Stomach (tissue), 9 donors: Measurements from ENCODE around the gene ERVK3-1. TPM values are rescaled to one million over a fixed set of nuclear protein-coding genes. Genes with fewer than 3 reads are reported as not detected.

ENCODE experiments used
- DNase-seq, 2 donors: peaks; one replicate each; pipeline versions ENCODE4 v3.0.0 to v3.0.0-alpha.2; 2013 to 2019
- H3K27ac ChIP-seq, 5 donors: fragments of 200-600 bp in 4 of 5; sonication (generic) in 4 of 5; one replicate each; pipeline ENCODE4 v1.5.1; 2013 to 2019; ENCODE audit warnings: mild to moderate bottlenecking in 1 of 5, moderate library complexity in 1 of 5
- H3K27me3 ChIP-seq, 3 donors: fragments of 200-600 bp; sonication (generic); one replicate each; pipeline ENCODE4 v1.5.1; 2017 to 2019; ENCODE audit warnings: mixed run types in 1 of 3
- H3K36me3 ChIP-seq, 4 donors: fragments of 200-600 bp; sonication (generic); 1 replicate in 3 of 4; 2 replicates in 1 of 4; pipeline ENCODE4 v1.5.1; 2016 to 2019
- H3K4me1 ChIP-seq, 4 donors: fragments of 200-600 bp; sonication (generic); one replicate each; pipeline ENCODE4 v1.5.1; 2016 to 2019
- H3K4me3 ChIP-seq, 4 donors: fragments of 200-600 bp; sonication (generic) in 3 of 4; one replicate each; pipeline ENCODE4 v1.5.1; 2016 to 2019; ENCODE audit warnings: mild to moderate bottlenecking in 1 of 4
- H3K9me3 ChIP-seq, 4 donors: fragments of 200-600 bp; sonication (generic); one replicate each; pipeline ENCODE4 v1.5.1; 2016 to 2019
- CTCF ChIP-seq, 7 experiments: fragments of 450-650 bp in 4 of 7; fragments of 200-600 bp in 3 of 7; sonication (generic) in 3 of 7; IDR thresholded peaks; one replicate each; pipeline ENCODE4 v1.5.1; 2016 to 2019; ENCODE audit warnings: antibody characterized with exemption in 7 of 7, control low read depth in 2 of 7, mild to moderate bottlenecking in 1 of 7
- EP300 ChIP-seq: sonication (generic); formaldehyde crosslinking; IDR thresholded peaks from one replicate; pipeline ENCODE4 v1.6.1; 2017; ENCODE audit warnings: antibody characterized with exemption
- POLR2A ChIP-seq, 4 donors: fragments of 450-650 bp; IDR thresholded peaks; one replicate each; pipeline ENCODE4 v1.6.1; 2016; ENCODE audit warnings: antibody characterized with exemption in 4 of 4, control low read depth in 2 of 4, mild to moderate bottlenecking in 1 of 4, moderate library complexity in 1 of 4
- POLR2AphosphoS5 ChIP-seq, 3 donors: sonication (generic); formaldehyde crosslinking; IDR thresholded peaks; one replicate each; pipeline ENCODE4 v1.6.1; 2016; ENCODE audit warnings: antibody characterized with exemption in 3 of 3
- WGBS, 5 donors: extraction: QIAGEN DNeasy Blood & Tissue Kit in 3 of 5; methylation state at CpG; one replicate each; pipeline versions ENCODE4 v1.1.5 to v1.1.7; 2013 to 2018; 5-methylcytosine and 5-hydroxymethylcytosine counted together
- intact Hi-C: fragments of 100-400 bp; cut with DNase I; formaldehyde crosslinking; loops from one replicate; pipeline ENCODE4 v1.15.1; 2023; ENCODE audit warnings: low total_unique reads
- polyA plus RNA-seq, 3 donors: library from polyadenylated mRNA; stranded (reverse); fragments of 200-250 nt; gene quantifications; one replicate each; pipeline ENCODE4 v1.2.3, GENCODE V29; 2013
- small RNA-seq, 4 donors: library from RNA; depleted of rRNA; stranded (forward); fragments of <200 nt; gene quantifications; one replicate each; pipeline ENCODE3, GENCODE V24; 2016
- total RNA-seq, 5 donors: library from RNA; depleted of rRNA; stranded (reverse); fragments of >200 nt; gene quantifications; one replicate each; pipeline versions ENCODE4 v1.1.0 to v1.2.3, GENCODE V29; 2014 to 2016
- donor health status: healthy with polysubstance abuse.
- donor health status: Bipolar disorder and iron deficiency.
- donor health status: healthy.

Gene ERVK3-1
- total and polyA plus RNA-seq, 8 donors: 25.0 to 93.6 (median 41.5) TPM

GRCh38 chr19:58357481-58358145 is 52.4 kb downstream of the ERVK3-1 start:
- intact Hi-C loops: no loop called here
- 67 to 83% (median 73%) methylated on average over 8 to 19 of the region's 19 CpGs for WGBS, 5 donors
- TF ChIP-seq CTCF (IDR thresholded peaks at IDR 0.05) (no peak), POLR2AphosphoS5 (IDR thresholded peaks at IDR 0.05) (no peak), EP300 (no peak), POLR2A (IDR thresholded peaks at IDR 0.05) (no peak)

DNA sequence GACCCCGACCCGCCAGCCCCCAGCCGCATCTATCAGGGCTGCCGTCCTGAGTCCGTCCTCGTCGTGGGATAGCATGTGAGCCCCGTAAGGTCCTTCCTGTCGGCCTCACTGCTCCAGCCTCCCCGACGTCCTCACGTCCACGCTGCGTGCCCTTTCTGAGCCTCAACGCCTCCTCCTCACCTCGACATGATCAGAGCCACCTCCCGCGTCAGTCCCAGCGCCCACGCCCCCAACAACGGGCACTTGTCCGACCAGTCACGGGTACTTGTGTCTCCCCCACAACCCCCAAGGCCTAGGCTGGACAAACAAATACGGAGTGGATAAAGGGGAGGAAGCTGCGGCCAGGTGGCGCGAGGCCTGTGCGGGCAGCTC is 56.7 kb downstream of the ERVK3-1 start:
- 3 to 5% (median 4%) methylated on average over 28 of the region's 28 CpGs for WGBS, 5 donors
- DNase-seq: peak; percentile 38 to 81
- intact Hi-C loops: no loop called here
- H3K27ac ChIP-seq: peak overlapping the region; percentile 93 to 95 (median 94)
- H3K4me3 ChIP-seq: peak overlapping the region; percentile 63 to 82 (median 74)
- H3K27me3 ChIP-seq: peaks cover 0 to 14% (median 5%) of the 10 kb centered on the region in 3 donors
- peaks cover 4 to 26% (median 21%) of the 10 kb centered on the region in 4 donors for H3K4me1 ChIP-seq
- TF ChIP-seq POLR2A (IDR thresholded peaks at IDR 0.05): no peak
- no peak for TF ChIP-seq CTCF (IDR thresholded peaks at IDR 0.05)
- no peak for TF ChIP-seq POLR2AphosphoS5 (IDR thresholded peaks at IDR 0.05)
- TF ChIP-seq EP300: no peak
- H3K36me3 ChIP-seq: peaks cover 0 to 8% (median 0%) of the 10 kb centered on the region in 4 donors
- H3K9me3 ChIP-seq: peaks cover 0 to 5% (median 1%) of the 10 kb centered on the region in 4 donors

More at GRCh38 chr19:58357481-58358145, 52.4 kb downstream of the ERVK3-1 start:
- H3K27me3 ChIP-seq: peaks cover 0 to 55% (median 14%) of the 10 kb centered on the region in 3 donors
- peaks cover 11 to 33% (median 28%) of the 10 kb centered on the region in 4 donors for H3K4me1 ChIP-seq
- DNase-seq: no peak
- H3K4me3 ChIP-seq: peak overlapping the region in 2 of 4 donors; percentile 28 to 50
- H3K36me3 ChIP-seq: peaks cover 0 to 3% (median 0%) of the 10 kb centered on the region in 4 donors
- no peak overlapping the region for H3K27ac ChIP-seq
- peaks cover 2 to 17% (median 12%) of the 10 kb centered on the region in 4 donors for H3K9me3 ChIP-seq

DNA sequence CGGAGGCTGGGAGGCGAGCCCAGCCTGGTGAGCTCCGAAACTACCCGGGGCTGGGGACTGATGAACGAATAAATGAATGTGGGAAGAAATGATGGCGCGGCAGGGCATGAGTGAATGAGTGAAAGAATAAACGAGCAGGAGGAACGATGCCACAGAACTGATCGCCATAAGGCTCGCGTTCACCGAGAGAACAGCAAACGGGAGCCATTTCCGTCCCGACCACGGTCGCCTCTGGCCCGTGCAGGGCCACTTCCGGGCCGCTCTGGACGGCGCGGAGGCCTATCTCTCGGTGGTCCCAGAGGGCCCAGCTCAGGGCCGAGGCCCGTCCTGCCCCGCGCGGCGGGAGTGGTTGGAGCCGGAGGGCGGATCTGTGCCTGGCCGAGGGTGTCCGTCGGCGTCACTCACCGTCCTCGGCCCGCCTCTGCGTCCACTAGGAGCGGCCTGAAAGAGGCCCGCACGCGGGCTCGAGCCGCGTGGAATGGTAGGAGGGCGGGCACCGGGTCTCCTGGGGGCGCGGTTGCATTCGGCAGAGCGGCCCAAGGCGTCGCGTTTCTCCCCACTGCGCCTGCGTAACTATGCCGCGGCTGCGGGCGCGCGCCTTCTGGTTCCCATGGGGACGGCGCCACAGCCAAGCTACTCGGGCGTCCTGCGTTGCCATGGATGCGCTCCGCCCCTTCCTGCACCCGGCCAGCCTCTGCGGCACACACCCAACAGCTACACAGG is 57.3 kb downstream of the ERVK3-1 start, which contains the start of gene ZNF497:
Gene ZNF497, minus strand, starts transcription at position 480 of the 723 bp plus-strand sequence. CDS start 5,116 bp downstream, outside the sequence.
- peak within 1 kb of the TSS; percentile 93 to 95 (median 94) for H3K27ac ChIP-seq
- DNase-seq: peak; percentile 98 to 99
- peaks cover 0 to 9% (median 0%) of the 10 kb centered on the region in 3 donors for H3K27me3 ChIP-seq
- TF ChIP-seq EP300: peak; percentile 9
- TF ChIP-seq POLR2AphosphoS5 (IDR thresholded peaks at IDR 0.05): peak in 2 of 3 donors; percentile 62 to 85
- peak in 1 of 4 donors; percentile 56 for TF ChIP-seq POLR2A (IDR thresholded peaks at IDR 0.05)
- no peak for TF ChIP-seq CTCF (IDR thresholded peaks at IDR 0.05)
- H3K4me3 ChIP-seq: peak within 1 kb of the TSS; percentile 63 to 82 (median 74)
- intact Hi-C loops: no loop called here
- H3K36me3 ChIP-seq: peaks cover 0 to 13% (median 0%) of the 10 kb centered on the region in 4 donors
- H3K4me1 ChIP-seq: peaks cover 4 to 21% (median 15%) of the 10 kb centered on the region in 4 donors
- no peaks in the 10 kb centered on the region for H3K9me3 ChIP-seq
- WGBS, 5 donors: 0 to 1% (median 1%) methylated on average over 55 to 74 of the region's 74 CpGs

DNA sequence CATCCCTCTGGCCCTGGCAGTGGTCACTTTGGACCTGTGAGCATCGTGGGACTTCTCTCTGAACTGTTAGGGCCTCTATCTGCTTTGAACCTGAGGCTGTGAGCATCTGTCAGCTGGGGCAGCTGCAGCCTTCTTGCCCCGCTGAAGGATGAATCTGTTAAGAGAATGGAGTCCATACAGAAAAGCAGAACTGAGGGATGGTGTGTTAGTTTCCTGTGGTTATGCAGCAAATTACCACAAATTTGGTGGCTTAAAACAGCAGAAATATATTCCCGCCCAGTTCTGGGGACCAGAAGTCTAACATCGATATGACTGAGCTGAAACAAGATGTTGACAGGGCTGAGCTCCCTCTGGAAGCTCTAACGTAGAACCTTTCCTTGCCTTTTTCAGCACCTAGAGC is 59.0 kb downstream of the ERVK3-1 start:
- WGBS, 5 donors: 70 to 84% (median 82%) methylated on average over 5 of the region's 5 CpGs
- H3K4me3 ChIP-seq: no peak overlapping the region

More for the DNA sequence above, 59.0 kb downstream of the ERVK3-1 start:
- no peak for TF ChIP-seq POLR2A (IDR thresholded peaks at IDR 0.05)
- no peaks in the 10 kb centered on the region for H3K9me3 ChIP-seq
- H3K36me3 ChIP-seq: peaks cover 0 to 16% (median 7%) of the 10 kb centered on the region in 4 donors
- H3K4me1 ChIP-seq: peaks cover 4 to 20% (median 11%) of the 10 kb centered on the region in 4 donors
- no peak for DNase-seq
- no peak overlapping the region for H3K27ac ChIP-seq
- intact Hi-C loops: no loop called here
- no peaks in the 10 kb centered on the region for H3K27me3 ChIP-seq

Small RNA genes within 50 kb of the gene (small RNA-seq; reads per million reads assigned to genes)
- gene MIR6806 (0.07 to 0.49 (median 0.23) reads per million in 4 donors), gene RNA5SP473 (0 to 0.20 (median 0.04) reads per million in 4 donors)

Other genes with a start within 250 kb of the ERVK3-1 start
- gene ZNF135, start 246.1 kb upstream of the ERVK3-1 start, total RNA-seq: 10 to 100 TPM in 1 of 5 donors, 1 to 10 TPM in 3, not detected in 1; 3.5 to 16.3 (median 7.6) TPM
- 1 to 10 TPM; 1.6 to 4.9 (median 2.7) TPM for gene ZNF135, start 246.1 kb upstream of the ERVK3-1 start, polyA plus RNA-seq
- gene ZSCAN18, start 207.1 kb upstream of the ERVK3-1 start, total RNA-seq: 100 to 1,000 TPM in 1 of 5 donors, 10 to 100 TPM in 4; 27.0 to 327 (median 60.6) TPM
- gene ZSCAN18, start 207.1 kb upstream of the ERVK3-1 start, polyA plus RNA-seq: 10 to 100 TPM; 15.5 to 50.3 (median 35.4) TPM
- gene ZNF329, start 154.6 kb upstream of the ERVK3-1 start, total RNA-seq: 10 to 100 TPM in 1 of 5 donors, 1 to 10 TPM in 3, under 1 TPM in 1; 0.58 to 18.2 (median 4.9) TPM
- gene ZNF329, start 154.6 kb upstream of the ERVK3-1 start, polyA plus RNA-seq: 1 to 10 TPM; 3.3 to 3.9 (median 3.4) TPM
- 10 to 100 TPM in 4 of 5 donors, 1 to 10 TPM in 1; 6.2 to 46.9 (median 28.6) TPM for gene ZNF274, start 122.3 kb upstream of the ERVK3-1 start, total RNA-seq
- 10 to 100 TPM in 2 of 3 donors, 1 to 10 TPM in 1; 5.9 to 16.1 (median 12.2) TPM for gene ZNF274, start 122.3 kb upstream of the ERVK3-1 start, polyA plus RNA-seq
- gene ZNF544, start 76.5 kb upstream of the ERVK3-1 start, total RNA-seq: 10 to 100 TPM in 4 of 5 donors, 1 to 10 TPM in 1; 9.6 to 60.7 (median 34.8) TPM
- 10 to 100 TPM in 2 of 3 donors, 1 to 10 TPM in 1; 9.5 to 17.7 (median 17.0) TPM for gene ZNF544, start 76.5 kb upstream of the ERVK3-1 start, polyA plus RNA-seq
- gene ZNF8, start 26.4 kb upstream of the ERVK3-1 start, total RNA-seq: 1 to 10 TPM; 1.4 to 9.0 (median 4.9) TPM
- gene ZNF8, start 26.4 kb upstream of the ERVK3-1 start, polyA plus RNA-seq: 1 to 10 TPM in 1 of 3 donors, under 1 TPM in 2; 0.81 to 1.1 (median 0.95) TPM
- gene ZSCAN22, start 21.6 kb downstream of the ERVK3-1 start, total RNA-seq: 1 to 10 TPM in 3 of 5 donors, under 1 TPM in 1, not detected in 1; 0.45 to 5.2 (median 1.6) TPM
- 1 to 10 TPM in 1 of 3 donors, under 1 TPM in 2; 0.75 to 1.4 (median 0.83) TPM for gene ZSCAN22, start 21.6 kb downstream of the ERVK3-1 start, polyA plus RNA-seq
- gene A1BG, start 48.1 kb downstream of the ERVK3-1 start, total RNA-seq: 10 to 100 TPM in 1 of 5 donors, 1 to 10 TPM in 2, not detected in 2; 1.1 to 30.9 (median 1.7) TPM
- gene A1BG, start 48.1 kb downstream of the ERVK3-1 start, polyA plus RNA-seq: 10 to 100 TPM; 19.7 to 61.7 (median 33.8) TPM
- gene ZNF497, start 57.4 kb downstream of the ERVK3-1 start, total RNA-seq: 10 to 100 TPM in 1 of 5 donors, 1 to 10 TPM in 2, under 1 TPM in 1, not detected in 1; 0.14 to 12.3 (median 3.2) TPM
- 1 to 10 TPM in 1 of 3 donors, under 1 TPM in 2; 0.12 to 1.0 (median 0.46) TPM for gene ZNF497, start 57.4 kb downstream of the ERVK3-1 start, polyA plus RNA-seq
- gene ZNF837, start 75.7 kb downstream of the ERVK3-1 start, total RNA-seq: 1 to 10 TPM in 4 of 5 donors, not detected in 1; 1.8 to 8.5 (median 2.3) TPM
- gene ZNF837, start 75.7 kb downstream of the ERVK3-1 start, polyA plus RNA-seq: 1 to 10 TPM; 2.3 to 3.0 (median 2.4) TPM
- 1,000 to 10,000 TPM in 3 of 5 donors, 100 to 1,000 TPM in 2; 801 to 1,605 (median 1,501) TPM for gene RPS5, start 81.9 kb downstream of the ERVK3-1 start, total RNA-seq
- gene RPS5, start 81.9 kb downstream of the ERVK3-1 start, polyA plus RNA-seq: 1,000 to 10,000 TPM; 1,495 to 2,322 (median 1,503) TPM
- gene RNF225, start 90.3 kb downstream of the ERVK3-1 start, total RNA-seq: not detected
- gene RNF225, start 90.3 kb downstream of the ERVK3-1 start, polyA plus RNA-seq: under 1 TPM in 1 of 3 donors, not detected in 2; 0.13 TPM
- gene ZNF584, start 103.3 kb downstream of the ERVK3-1 start, total RNA-seq: 100 to 1,000 TPM in 1 of 5 donors, 10 to 100 TPM in 2, 1 to 10 TPM in 1, not detected in 1; 5.4 to 114 (median 17.2) TPM
- 10 to 100 TPM in 1 of 3 donors, 1 to 10 TPM in 2; 5.6 to 10.8 (median 6.8) TPM for gene ZNF584, start 103.3 kb downstream of the ERVK3-1 start, polyA plus RNA-seq
- gene ZNF132, start 134.8 kb downstream of the ERVK3-1 start, total RNA-seq: 1 to 10 TPM; 3.0 to 8.9 (median 6.4) TPM
- 1 to 10 TPM in 2 of 3 donors, under 1 TPM in 1; 0.68 to 1.2 (median 1.1) TPM for gene ZNF132, start 134.8 kb downstream of the ERVK3-1 start, polyA plus RNA-seq
- gene ZNF324B, start 146.2 kb downstream of the ERVK3-1 start, total RNA-seq: 10 to 100 TPM in 1 of 5 donors, 1 to 10 TPM in 2, under 1 TPM in 1, not detected in 1; 0.58 to 12.6 (median 6.5) TPM
- gene ZNF324B, start 146.2 kb downstream of the ERVK3-1 start, polyA plus RNA-seq: 1 to 10 TPM; 1.6 to 2.3 (median 1.7) TPM
- gene ZNF324, start 161.7 kb downstream of the ERVK3-1 start, total RNA-seq: 10 to 100 TPM in 1 of 5 donors, 1 to 10 TPM in 4; 5.8 to 11.9 (median 8.5) TPM
- gene ZNF324, start 161.7 kb downstream of the ERVK3-1 start, polyA plus RNA-seq: 1 to 10 TPM; 1.7 to 3.0 (median 2.3) TPM
- gene ZNF446, start 171.0 kb downstream of the ERVK3-1 start, total RNA-seq: 10 to 100 TPM in 1 of 5 donors, 1 to 10 TPM in 4; 4.6 to 26.1 (median 5.3) TPM
- gene ZNF446, start 171.0 kb downstream of the ERVK3-1 start, polyA plus RNA-seq: 10 to 100 TPM in 1 of 3 donors, 1 to 10 TPM in 2; 7.1 to 13.0 (median 9.2) TPM
- 1 to 10 TPM in 3 of 5 donors, under 1 TPM in 1, not detected in 1; 0.87 to 3.3 (median 1.3) TPM for gene SLC27A5, start 206.6 kb downstream of the ERVK3-1 start, total RNA-seq
- gene SLC27A5, start 206.6 kb downstream of the ERVK3-1 start, polyA plus RNA-seq: 10 to 100 TPM in 2 of 3 donors, 1 to 10 TPM in 1; 8.4 to 18.4 (median 16.0) TPM
- gene ZBTB45, start 214.4 kb downstream of the ERVK3-1 start, total RNA-seq: 10 to 100 TPM in 3 of 5 donors, 1 to 10 TPM in 1, not detected in 1; 2.4 to 49.0 (median 20.1) TPM
- 1 to 10 TPM; 5.6 to 8.2 (median 6.6) TPM for gene ZBTB45, start 214.4 kb downstream of the ERVK3-1 start, polyA plus RNA-seq
- 100 to 1,000 TPM in 4 of 5 donors, 10 to 100 TPM in 1; 95.5 to 923 (median 243) TPM for gene TRIM28, start 238.7 kb downstream of the ERVK3-1 start, total RNA-seq
- gene TRIM28, start 238.7 kb downstream of the ERVK3-1 start, polyA plus RNA-seq: 100 to 1,000 TPM; 143 to 200 (median 171) TPM
- gene CHMP2A, start 249.7 kb downstream of the ERVK3-1 start, total RNA-seq: 100 to 1,000 TPM in 2 of 5 donors, 10 to 100 TPM in 3; 55.8 to 260 (median 89.0) TPM
- 100 to 1,000 TPM; 195 to 338 (median 235) TPM for gene CHMP2A, start 249.7 kb downstream of the ERVK3-1 start, polyA plus RNA-seq